ENCODE data around the gene ATP2B2. TPM values are rescaled to one million over a fixed set of nuclear protein-coding genes. Genes with fewer than 3 reads are reported as not detected.

Gene ATP2B2
- total and polyA plus RNA-seq, 10 of the 15 experiments (the other 5 are each of a cell fraction or from before 2014, with no cell fraction given), result 0.04 TPM; not detected in 9

DNA sequence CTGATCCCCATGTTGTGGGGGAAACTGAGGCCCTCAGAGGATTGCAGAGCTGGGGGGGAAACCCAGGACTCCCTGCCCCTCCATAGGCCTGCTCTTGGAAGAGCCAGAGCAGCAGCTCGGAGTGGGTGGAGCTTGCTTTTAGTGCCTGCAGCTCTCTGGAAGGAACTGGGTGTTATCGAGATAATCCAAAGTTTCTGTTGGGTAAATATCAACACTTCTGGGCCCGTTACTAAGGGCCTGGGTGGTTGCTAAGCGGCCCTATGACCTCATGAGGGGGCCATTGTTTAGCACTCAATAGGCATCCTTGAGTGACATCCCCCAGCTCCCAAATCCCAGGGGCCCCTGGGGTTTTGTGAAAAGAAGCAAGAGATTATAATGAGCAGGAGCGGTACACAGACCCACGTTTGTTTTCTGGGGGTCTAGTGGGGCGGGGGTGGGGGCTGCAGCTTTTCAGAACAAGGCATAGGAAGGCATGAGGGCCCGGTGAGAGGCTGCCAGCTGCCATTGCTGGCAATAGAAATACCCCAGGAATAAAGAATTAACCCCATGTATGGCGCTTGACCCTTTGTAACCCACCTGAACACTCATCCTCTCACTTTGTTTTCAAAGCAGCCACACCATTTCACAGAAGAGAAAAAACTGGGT, 48.3 kb upstream of the ATP2B2 start:
- in situ Hi-C loops (cut with MboI) (no loop called here), intact Hi-C loops (cut with micrococcal nuclease; ENCODE audit: unreplicated experiment) (no loop called here)
- WGBS (ENCODE audit: insufficient coverage, insufficient replicate concordance, low lambda C conversion rate, missing lambda C conversion rate), result 40% methylated on average over 9 of the region's 9 CpGs
- ATAC-seq (no peak), FAIRE-seq (no peak), DNase-seq (ENCODE audit: low read depth, low spot score) (no peak)
- H4K20me1 ChIP-seq (ENCODE audit: control insufficient read depth, insufficient read depth), result no peaks in the 10 kb centered on the region
- H3K27me3 ChIP-seq (replicated peaks in 1 of 2; ENCODE audit: control insufficient read depth in 2 of 2, insufficient read depth in 2 of 2, low read length in 1 of 2), result no peaks in the 10 kb centered on the region; a peak in 1 of 4 replicates
- H3K36me3 ChIP-seq (ENCODE audit: control insufficient read depth in 2 of 2, insufficient read depth in 2 of 2, low read length in 1 of 2), result no peaks in the 10 kb centered on the region
- H3K9ac ChIP-seq (ENCODE audit: control insufficient read depth, insufficient read depth, low read length), result no peak overlapping the region
- no peak for TF ChIP-seq NFIC (IDR thresholded peaks at IDR 0.05; ENCODE audit: low read depth, low read length)
- no peak for TF ChIP-seq CHD2 (IDR thresholded peaks at IDR 0.05; ENCODE audit: borderline replicate concordance, low read depth, low read length)
- TF ChIP-seq ZNF207 (IDR thresholded peaks at IDR 0.05; ENCODE audit: borderline replicate concordance), result no peak
- TF ChIP-seq SRF (IDR thresholded peaks at IDR 0.05; ENCODE audit: low read depth in 2 of 2, low read length in 2 of 2), result no peak
- no peak for TF ChIP-seq SMC3 (IDR thresholded peaks at IDR 0.05; ENCODE audit: borderline replicate concordance, low read length)
- TF ChIP-seq IKZF1 (conservative IDR thresholded peaks at IDR 0.05), result no peak
- no peak for TF ChIP-seq RFX5 (IDR thresholded peaks at IDR 0.05; ENCODE audit: low read depth, low read length)
- TF ChIP-seq, protein P1, sequence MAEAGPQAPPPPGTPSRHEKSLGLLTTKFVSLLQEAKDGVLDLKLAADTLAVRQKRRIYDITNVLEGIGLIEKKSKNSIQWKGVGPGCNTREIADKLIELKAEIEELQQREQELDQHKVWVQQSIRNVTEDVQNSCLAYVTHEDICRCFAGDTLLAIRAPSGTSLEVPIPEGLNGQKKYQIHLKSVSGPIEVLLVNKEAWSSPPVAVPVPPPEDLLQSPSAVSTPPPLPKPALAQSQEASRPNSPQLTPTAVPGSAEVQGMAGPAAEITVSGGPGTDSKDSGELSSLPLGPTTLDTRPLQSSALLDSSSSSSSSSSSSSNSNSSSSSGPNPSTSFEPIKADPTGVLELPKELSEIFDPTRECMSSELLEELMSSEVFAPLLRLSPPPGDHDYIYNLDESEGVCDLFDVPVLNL (IDR thresholded peaks at IDR 0.05; ENCODE audit: low read depth, low read length), result no peak
- TF ChIP-seq NR2C1 (IDR thresholded peaks at IDR 0.05), result no peak
- TF ChIP-seq MTA3 (IDR thresholded peaks at IDR 0.05; ENCODE audit: borderline replicate concordance, low read length), result no peak
- TF ChIP-seq E4F1 (IDR thresholded peaks at IDR 0.05; ENCODE audit: borderline replicate concordance, partially characterized antibody), result no peak
- TF ChIP-seq BHLHE40 (IDR thresholded peaks at IDR 0.05; ENCODE audit: borderline replicate concordance in 1 of 2, low read depth in 2 of 2, low read length in 1 of 2), result no peak
- no peak overlapping the region for H2AFZ ChIP-seq (ENCODE audit: control insufficient read depth, low read depth, low read length)
- ChIA-PET SMC1A (ENCODE audit: uncharacterized antibody, unreplicated experiment) (interaction anchor here (1.0 to 1.9 kb wide), 2 partner anchors 12 to 177 kb away, joined by 3 to 5 read pairs; no protein-coding TSS in a partner anchor), CTCF (interaction anchor here (2.0 kb wide), 1 partner anchor 8 kb away, joined by 10 read pairs; no protein-coding TSS in a partner anchor), RAD21 (ENCODE audit: unreplicated experiment) (no interaction called here), POLR2A (interaction anchor here (1.0 kb wide), 1 partner anchor 15 kb away, joined by 3 read pairs; no protein-coding TSS in a partner anchor)
- no peak overlapping the region for H3K4me3 ChIP-seq
- H3K4me1 ChIP-seq (ENCODE audit: control insufficient read depth, insufficient read depth, low read length), result no peaks in the 10 kb centered on the region
- no peak overlapping the region for H3K27ac ChIP-seq (ENCODE audit: control insufficient read depth, insufficient read depth)
- no peaks in the 10 kb centered on the region for H3K79me2 ChIP-seq (ENCODE audit: control insufficient read depth, insufficient read depth, low read length)
- H3K4me2 ChIP-seq (ENCODE audit: control insufficient read depth, insufficient read depth), result no peak overlapping the region
- no TSS peak for BruUV-seq (replicated peaks)
- H3K9me3 ChIP-seq (replicated peaks; ENCODE audit: control insufficient read depth, insufficient read depth, low read length), result no peaks in the 10 kb centered on the region; the same call in 2 of the 3 replicates
